ENCODE data around the gene COX15.

DNA sequence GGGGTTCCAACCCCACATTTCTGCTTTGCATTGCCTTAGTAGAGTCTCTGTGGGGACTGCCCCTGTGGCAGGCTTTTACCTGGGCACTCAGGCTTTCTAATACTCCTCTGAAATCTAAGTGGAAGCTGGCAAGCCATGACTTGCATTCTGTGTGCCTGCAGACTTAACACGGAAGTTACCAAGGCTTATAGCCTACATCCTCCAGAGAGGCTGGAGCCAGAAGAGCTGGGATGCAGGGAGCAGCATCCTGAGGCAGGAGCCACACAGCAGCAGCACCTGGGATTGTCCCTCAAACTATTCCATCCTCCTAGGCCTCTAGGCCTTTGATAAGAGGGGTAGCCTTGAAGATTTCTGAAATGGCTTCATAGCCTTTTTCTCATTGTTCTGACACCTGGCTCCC, 28.4 kb upstream of the COX15 start:
- TF ChIP-seq, protein P1, sequence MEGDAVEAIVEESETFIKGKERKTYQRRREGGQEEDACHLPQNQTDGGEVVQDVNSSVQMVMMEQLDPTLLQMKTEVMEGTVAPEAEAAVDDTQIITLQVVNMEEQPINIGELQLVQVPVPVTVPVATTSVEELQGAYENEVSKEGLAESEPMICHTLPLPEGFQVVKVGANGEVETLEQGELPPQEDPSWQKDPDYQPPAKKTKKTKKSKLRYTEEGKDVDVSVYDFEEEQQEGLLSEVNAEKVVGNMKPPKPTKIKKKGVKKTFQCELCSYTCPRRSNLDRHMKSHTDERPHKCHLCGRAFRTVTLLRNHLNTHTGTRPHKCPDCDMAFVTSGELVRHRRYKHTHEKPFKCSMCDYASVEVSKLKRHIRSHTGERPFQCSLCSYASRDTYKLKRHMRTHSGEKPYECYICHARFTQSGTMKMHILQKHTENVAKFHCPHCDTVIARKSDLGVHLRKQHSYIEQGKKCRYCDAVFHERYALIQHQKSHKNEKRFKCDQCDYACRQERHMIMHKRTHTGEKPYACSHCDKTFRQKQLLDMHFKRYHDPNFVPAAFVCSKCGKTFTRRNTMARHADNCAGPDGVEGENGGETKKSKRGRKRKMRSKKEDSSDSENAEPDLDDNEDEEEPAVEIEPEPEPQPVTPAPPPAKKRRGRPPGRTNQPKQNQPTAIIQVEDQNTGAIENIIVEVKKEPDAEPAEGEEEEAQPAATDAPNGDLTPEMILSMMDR (IDR thresholded peaks at IDR 0.05) = no peak
- no peak for TF ChIP-seq POLR2A (IDR thresholded peaks at IDR 0.05)
